Measurements from ENCODE around the gene IPPK.

GRCh38 chr9:92599938-92600461 is 69.9 kb downstream of the IPPK start:
- TF ChIP-seq, protein P1, sequence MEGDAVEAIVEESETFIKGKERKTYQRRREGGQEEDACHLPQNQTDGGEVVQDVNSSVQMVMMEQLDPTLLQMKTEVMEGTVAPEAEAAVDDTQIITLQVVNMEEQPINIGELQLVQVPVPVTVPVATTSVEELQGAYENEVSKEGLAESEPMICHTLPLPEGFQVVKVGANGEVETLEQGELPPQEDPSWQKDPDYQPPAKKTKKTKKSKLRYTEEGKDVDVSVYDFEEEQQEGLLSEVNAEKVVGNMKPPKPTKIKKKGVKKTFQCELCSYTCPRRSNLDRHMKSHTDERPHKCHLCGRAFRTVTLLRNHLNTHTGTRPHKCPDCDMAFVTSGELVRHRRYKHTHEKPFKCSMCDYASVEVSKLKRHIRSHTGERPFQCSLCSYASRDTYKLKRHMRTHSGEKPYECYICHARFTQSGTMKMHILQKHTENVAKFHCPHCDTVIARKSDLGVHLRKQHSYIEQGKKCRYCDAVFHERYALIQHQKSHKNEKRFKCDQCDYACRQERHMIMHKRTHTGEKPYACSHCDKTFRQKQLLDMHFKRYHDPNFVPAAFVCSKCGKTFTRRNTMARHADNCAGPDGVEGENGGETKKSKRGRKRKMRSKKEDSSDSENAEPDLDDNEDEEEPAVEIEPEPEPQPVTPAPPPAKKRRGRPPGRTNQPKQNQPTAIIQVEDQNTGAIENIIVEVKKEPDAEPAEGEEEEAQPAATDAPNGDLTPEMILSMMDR (IDR thresholded peaks at IDR 0.05): no peak
- no peak for TF ChIP-seq POLR2A (IDR thresholded peaks at IDR 0.05)

Data from gastroesophageal sphincter (tissue), 3 donors.